HEK293 (cell line): ENCODE data around the gene TEX2.
A peak's percentile ranks its signal among the peaks of the same experiment; 100 is the strongest.

Experiments used
- CTCF ChIA-PET: fragments of 350-600 bp; formaldehyde crosslinking; extraction: SDS; loops from one replicate; lab custom pipeline; 2021; ENCODE audit warnings: antibody characterized with exemption; lab: Yijun Ruan, JAX
- POLR2A ChIA-PET: fragments of 300-600 bp; formaldehyde crosslinking; extraction: SDS; loops from one replicate; lab custom pipeline; 2020; ENCODE audit warnings: antibody characterized with exemption, inconsistent platforms; lab: Yijun Ruan, JAX
- H3K27ac ChIP-seq: fragments of 200-500 bp; sonication (Bioruptor generic); 2 replicates; pipeline ENCODE4 v1.5.1; 2014; ENCODE audit warnings: low read depth, low read length, control low read depth, inconsistent platforms; ENCODE audit errors: extremely low read depth
- H3K36me3 ChIP-seq, 2 experiments: fragments of 200-500 bp in 1 of 2; sonication (Bioruptor generic) in 1 of 2; 1 replicate in 1 of 2; 2 replicates in 1 of 2; pipeline ENCODE4 v1.5.1; 2014 to 2017; ENCODE audit warnings: inconsistent platforms in 2 of 2, low read length in 2 of 2; ENCODE audit not compliant: control insufficient read depth in 2 of 2, insufficient read depth in 1 of 2
- H3K4me1 ChIP-seq: fragments of 200-500 bp; sonication (Bioruptor generic); 2 replicates; pipeline ENCODE4 v1.5.1; 2014; ENCODE audit warnings: mild to moderate bottlenecking, low read length, inconsistent platforms; ENCODE audit not compliant: control insufficient read depth, insufficient read depth
- H3K4me3 ChIP-seq: 2 replicates; pipeline ENCODE4 v1.5.1; 2011; ENCODE audit warnings: low read depth, mild to moderate bottlenecking, control low read depth, low read length, moderate library complexity
- H3K9me3 ChIP-seq: fragments of 200-500 bp; sonication (Bioruptor generic); 2 replicates; pipeline ENCODE4 v1.5.1; 2014; ENCODE audit warnings: low read depth, low read length, inconsistent platforms; ENCODE audit not compliant: control insufficient read depth, insufficient read depth
- ZBTB20 ChIP-seq: fragments of 450-650 bp; formaldehyde crosslinking; IDR thresholded peaks from 2 replicates; pipeline ENCODE4 v1.5.1; 2016; ENCODE audit warnings: missing biosample characterization, missing genetic modification characterization
- ZNF354C ChIP-seq: fragments of 450-650 bp; formaldehyde crosslinking; IDR thresholded peaks from 2 replicates; pipeline ENCODE4 v1.5.1; 2016; ENCODE audit warnings: missing biosample characterization, missing genetic modification characterization, low read depth, borderline replicate concordance
- ZNF449 ChIP-seq: fragments of 450-650 bp; formaldehyde crosslinking; IDR thresholded peaks from 2 replicates; pipeline ENCODE4 v1.5.1; 2017; ENCODE audit warnings: missing biosample characterization, mild to moderate bottlenecking, missing genetic modification characterization, moderate library complexity
- ZNF610 ChIP-seq: fragments of 450-650 bp; formaldehyde crosslinking; IDR thresholded peaks from 2 replicates; pipeline ENCODE4 v1.5.1; 2016; ENCODE audit warnings: missing biosample characterization, missing genetic modification characterization, borderline replicate concordance
- TF ChIP-seq, protein P1 (sequence below): fragments of 450-650 bp; formaldehyde crosslinking; IDR thresholded peaks from 2 replicates; pipeline ENCODE4 v1.5.1; 2016; ENCODE audit warnings: missing biosample characterization, missing genetic modification characterization, low read depth
- TF ChIP-seq, protein P2 (sequence below): fragments of 450-650 bp; formaldehyde crosslinking; conservative IDR thresholded peaks from 2 replicates; pipeline ENCODE4 v1.5.1; 2016; ENCODE audit warnings: low read depth, missing biosample characterization, missing genetic modification characterization
- TF ChIP-seq, protein P3 (sequence below): fragments of 450-650 bp; formaldehyde crosslinking; IDR thresholded peaks from 2 replicates; pipeline ENCODE4 v1.5.1; 2016; ENCODE audit warnings: missing biosample characterization, missing genetic modification characterization

TEX2 gene

DNA sequence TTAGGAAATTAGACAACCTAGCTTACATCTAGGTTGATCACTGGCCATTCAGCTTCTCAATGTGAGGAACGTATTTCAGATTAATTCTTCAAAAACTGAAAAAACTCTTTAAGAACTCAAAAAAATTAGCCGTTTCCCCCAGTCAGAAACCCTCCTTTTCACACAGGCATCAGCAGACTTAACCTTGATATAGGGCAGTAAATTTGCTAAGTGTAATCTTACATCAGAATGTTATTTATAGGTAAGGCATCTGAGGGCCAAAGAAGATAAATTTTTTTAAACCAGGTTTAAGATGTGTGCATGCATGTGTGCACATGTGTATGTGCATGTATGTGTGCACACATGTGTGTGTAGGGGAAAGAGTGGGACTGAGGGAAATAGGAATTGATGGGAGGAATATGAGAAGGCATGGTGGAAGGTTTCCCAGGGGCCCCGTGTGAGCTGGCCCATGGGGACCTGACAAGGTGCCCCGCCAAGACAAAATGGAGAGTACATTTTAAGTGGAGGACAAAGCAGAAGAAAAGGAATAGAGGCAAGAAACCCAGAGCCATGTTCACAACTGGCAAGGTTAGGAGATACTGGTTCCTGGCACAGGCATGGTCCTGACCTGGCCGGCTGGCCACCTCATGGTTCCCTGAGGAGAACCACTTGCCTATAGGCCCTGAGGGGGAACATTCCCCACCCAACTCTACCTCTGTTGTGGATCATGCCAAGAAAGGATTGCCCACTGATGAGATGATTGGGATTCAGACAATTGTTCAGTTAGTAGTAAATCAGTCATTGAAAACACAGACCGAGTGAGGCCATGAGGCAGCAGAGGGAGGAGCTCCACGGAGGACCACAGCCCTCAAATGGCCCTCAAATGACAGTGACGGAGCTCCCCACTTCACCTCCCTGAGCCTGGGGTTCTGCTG, 33.0 kb downstream of the TEX2 start:
- Histone ChIP-seq H3K9me3 (no peaks in the 10 kb centered on the region), H3K4me1 (peaks cover 7% of the 10 kb centered on the region; the same call in 1 of the 2 replicates), H3K36me3 (no peaks in the 10 kb centered on the region), H3K4me3 (no peak overlapping the region), H3K27ac (no peak overlapping the region)
- TF ChIP-seq, protein P1, sequence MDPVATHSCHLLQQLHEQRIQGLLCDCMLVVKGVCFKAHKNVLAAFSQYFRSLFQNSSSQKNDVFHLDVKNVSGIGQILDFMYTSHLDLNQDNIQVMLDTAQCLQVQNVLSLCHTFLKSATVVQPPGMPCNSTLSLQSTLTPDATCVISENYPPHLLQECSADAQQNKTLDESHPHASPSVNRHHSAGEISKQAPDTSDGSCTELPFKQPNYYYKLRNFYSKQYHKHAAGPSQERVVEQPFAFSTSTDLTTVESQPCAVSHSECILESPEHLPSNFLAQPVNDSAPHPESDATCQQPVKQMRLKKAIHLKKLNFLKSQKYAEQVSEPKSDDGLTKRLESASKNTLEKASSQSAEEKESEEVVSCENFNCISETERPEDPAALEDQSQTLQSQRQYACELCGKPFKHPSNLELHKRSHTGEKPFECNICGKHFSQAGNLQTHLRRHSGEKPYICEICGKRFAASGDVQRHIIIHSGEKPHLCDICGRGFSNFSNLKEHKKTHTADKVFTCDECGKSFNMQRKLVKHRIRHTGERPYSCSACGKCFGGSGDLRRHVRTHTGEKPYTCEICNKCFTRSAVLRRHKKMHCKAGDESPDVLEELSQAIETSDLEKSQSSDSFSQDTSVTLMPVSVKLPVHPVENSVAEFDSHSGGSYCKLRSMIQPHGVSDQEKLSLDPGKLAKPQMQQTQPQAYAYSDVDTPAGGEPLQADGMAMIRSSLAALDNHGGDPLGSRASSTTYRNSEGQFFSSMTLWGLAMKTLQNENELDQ (tag by site-specific recombination), result peak; percentile 91
- TF ChIP-seq ZNF610, result no peak
- ChIA-PET POLR2A (interaction anchor here (2.1 kb wide), 1 partner anchor 85 kb away, joined by 7 read pairs; no protein-coding TSS in a partner anchor), CTCF (interaction anchor here (1.1 kb wide), 1 partner anchor 61 kb away, joined by 3 read pairs; no protein-coding TSS in a partner anchor)

GRCh38 chr17:64226132-64226531, 36.9 kb downstream of the TEX2 start:
- peaks cover 7% of the 10 kb centered on the region; the same call in 1 of the 2 replicates for H3K4me1 ChIP-seq
- TF ChIP-seq, protein P2, sequence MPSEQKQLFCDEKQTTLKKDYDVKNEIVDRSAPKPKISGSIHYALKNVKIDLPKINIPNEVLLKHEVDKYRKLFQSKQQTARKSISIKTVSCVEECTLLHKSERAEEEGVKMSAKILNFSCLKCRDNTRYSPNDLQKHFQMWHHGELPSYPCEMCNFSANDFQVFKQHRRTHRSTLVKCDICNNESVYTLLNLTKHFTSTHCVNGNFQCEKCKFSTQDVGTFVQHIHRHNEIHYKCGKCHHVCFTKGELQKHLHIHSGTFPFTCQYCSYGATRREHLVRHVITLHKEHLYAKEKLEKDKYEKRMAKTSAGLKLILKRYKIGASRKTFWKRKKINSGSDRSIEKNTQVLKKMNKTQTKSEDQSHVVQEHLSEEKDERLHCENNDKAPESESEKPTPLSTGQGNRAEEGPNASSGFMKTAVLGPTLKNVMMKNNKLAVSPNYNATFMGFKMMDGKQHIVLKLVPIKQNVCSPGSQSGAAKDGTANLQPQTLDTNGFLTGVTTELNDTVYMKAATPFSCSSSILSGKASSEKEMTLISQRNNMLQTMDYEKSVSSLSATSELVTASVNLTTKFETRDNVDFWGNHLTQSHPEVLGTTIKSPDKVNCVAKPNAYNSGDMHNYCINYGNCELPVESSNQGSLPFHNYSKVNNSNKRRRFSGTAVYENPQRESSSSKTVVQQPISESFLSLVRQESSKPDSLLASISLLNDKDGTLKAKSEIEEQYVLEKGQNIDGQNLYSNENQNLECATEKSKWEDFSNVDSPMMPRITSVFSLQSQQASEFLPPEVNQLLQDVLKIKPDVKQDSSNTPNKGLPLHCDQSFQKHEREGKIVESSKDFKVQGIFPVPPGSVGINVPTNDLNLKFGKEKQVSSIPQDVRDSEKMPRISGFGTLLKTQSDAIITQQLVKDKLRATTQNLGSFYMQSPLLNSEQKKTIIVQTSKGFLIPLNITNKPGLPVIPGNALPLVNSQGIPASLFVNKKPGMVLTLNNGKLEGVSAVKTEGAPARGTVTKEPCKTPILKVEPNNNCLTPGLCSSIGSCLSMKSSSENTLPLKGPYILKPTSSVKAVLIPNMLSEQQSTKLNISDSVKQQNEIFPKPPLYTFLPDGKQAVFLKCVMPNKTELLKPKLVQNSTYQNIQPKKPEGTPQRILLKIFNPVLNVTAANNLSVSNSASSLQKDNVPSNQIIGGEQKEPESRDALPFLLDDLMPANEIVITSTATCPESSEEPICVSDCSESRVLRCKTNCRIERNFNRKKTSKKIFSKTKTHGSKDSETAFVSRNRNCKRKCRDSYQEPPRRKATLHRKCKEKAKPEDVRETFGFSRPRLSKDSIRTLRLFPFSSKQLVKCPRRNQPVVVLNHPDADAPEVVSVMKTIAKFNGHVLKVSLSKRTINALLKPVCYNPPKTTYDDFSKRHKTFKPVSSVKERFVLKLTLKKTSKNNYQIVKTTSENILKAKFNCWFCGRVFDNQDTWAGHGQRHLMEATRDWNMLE (tag by site-specific recombination), result no peak
- no peak for TF ChIP-seq ZBTB20 (tag by site-specific recombination)
- no peak for TF ChIP-seq ZNF354C (tag by site-specific recombination)
- TF ChIP-seq, protein P3, sequence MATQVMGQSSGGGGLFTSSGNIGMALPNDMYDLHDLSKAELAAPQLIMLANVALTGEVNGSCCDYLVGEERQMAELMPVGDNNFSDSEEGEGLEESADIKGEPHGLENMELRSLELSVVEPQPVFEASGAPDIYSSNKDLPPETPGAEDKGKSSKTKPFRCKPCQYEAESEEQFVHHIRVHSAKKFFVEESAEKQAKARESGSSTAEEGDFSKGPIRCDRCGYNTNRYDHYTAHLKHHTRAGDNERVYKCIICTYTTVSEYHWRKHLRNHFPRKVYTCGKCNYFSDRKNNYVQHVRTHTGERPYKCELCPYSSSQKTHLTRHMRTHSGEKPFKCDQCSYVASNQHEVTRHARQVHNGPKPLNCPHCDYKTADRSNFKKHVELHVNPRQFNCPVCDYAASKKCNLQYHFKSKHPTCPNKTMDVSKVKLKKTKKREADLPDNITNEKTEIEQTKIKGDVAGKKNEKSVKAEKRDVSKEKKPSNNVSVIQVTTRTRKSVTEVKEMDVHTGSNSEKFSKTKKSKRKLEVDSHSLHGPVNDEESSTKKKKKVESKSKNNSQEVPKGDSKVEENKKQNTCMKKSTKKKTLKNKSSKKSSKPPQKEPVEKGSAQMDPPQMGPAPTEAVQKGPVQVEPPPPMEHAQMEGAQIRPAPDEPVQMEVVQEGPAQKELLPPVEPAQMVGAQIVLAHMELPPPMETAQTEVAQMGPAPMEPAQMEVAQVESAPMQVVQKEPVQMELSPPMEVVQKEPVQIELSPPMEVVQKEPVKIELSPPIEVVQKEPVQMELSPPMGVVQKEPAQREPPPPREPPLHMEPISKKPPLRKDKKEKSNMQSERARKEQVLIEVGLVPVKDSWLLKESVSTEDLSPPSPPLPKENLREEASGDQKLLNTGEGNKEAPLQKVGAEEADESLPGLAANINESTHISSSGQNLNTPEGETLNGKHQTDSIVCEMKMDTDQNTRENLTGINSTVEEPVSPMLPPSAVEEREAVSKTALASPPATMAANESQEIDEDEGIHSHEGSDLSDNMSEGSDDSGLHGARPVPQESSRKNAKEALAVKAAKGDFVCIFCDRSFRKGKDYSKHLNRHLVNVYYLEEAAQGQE, result no peak
- TF ChIP-seq ZNF449 (tag by site-specific recombination), result no peak
- TF ChIP-seq, all 188 proteins: peak for 0
- Histone ChIP-seq H3K36me3 (no peaks in the 10 kb centered on the region), H3K9me3 (no peaks in the 10 kb centered on the region), H3K4me3 (no peak overlapping the region), H3K27ac (no peak overlapping the region)
- ChIA-PET CTCF (interaction anchor here (0.6 to 0.8 kb wide), 2 partner anchors 10 to 201 kb away, joined by 3 read pairs; no protein-coding TSS in a partner anchor), POLR2A (interaction anchor here (0.7 kb wide), 1 partner anchor 58 kb away, joined by 3 read pairs; no protein-coding TSS in a partner anchor)
